HG02623 (cell line): ENCODE measurements around the gene SCRN3.
"Not testable (repeated sequence)": the region's sequence is repeated elsewhere in the genome, so short reads cannot be mapped to it uniquely, and the experiment has no call there.

ENCODE experiments used
- ATAC-seq: cut with Tn5 transposase; IDR thresholded peaks from one replicate; pipeline ENCODE4 v1.9.1; 2021; ENCODE audit warnings: moderate library complexity; ENCODE audit not compliant: unreplicated experiment

The SCRN3 gene

GRCh38 chr2:174395284-174395968 is at the start of gene SCRN3:
Gene SCRN3 (plus strand): TSS chr2:174395730. CDS start chr2:174398284, 2,554 bp downstream.
- ATAC-seq, result peak; percentile 95

GRCh38 chr2:174350018-174350417 is 45.5 kb upstream of the SCRN3 start:
- ATAC-seq, result no peak

- ATAC-seq, result no peak
These were observed 44.8 kb upstream of the SCRN3 start for GRCh38 chr2:174350593-174351181.

GRCh38 chr2:174353004-174353403 is 42.5 kb upstream of the SCRN3 start:
- ATAC-seq, result no peak

GRCh38 chr2:174356347-174356746 is 39.2 kb upstream of the SCRN3 start:
- no peak for ATAC-seq

- not testable (repeated sequence) for ATAC-seq
These were observed 35.9 kb upstream of the SCRN3 start for GRCh38 chr2:174359663-174360062.

GRCh38 chr2:174362949-174363348 is 32.6 kb upstream of the SCRN3 start:
- ATAC-seq, result no peak

- not testable (repeated sequence) for ATAC-seq
These were observed 31.9 kb upstream of the SCRN3 start for GRCh38 chr2:174363492-174364225.

- no peak for ATAC-seq
These were observed 30.9 kb upstream of the SCRN3 start for GRCh38 chr2:174364628-174365027.

- ATAC-seq, result no peak
These were observed 30.0 kb upstream of the SCRN3 start for GRCh38 chr2:174365571-174365970.

- ATAC-seq, result no peak
These were observed 26.8 kb upstream of the SCRN3 start for GRCh38 chr2:174368691-174369090.

- ATAC-seq, result no peak
These were observed 18.6 kb upstream of the SCRN3 start for GRCh38 chr2:174376967-174377366.

GRCh38 chr2:174383796-174384195 is 11.7 kb upstream of the SCRN3 start:
- no peak for ATAC-seq

- ATAC-seq, result no peak
These were observed 10.3 kb upstream of the SCRN3 start for GRCh38 chr2:174385201-174385600.

- ATAC-seq, result not testable (repeated sequence)
These were observed 6.8 kb upstream of the SCRN3 start for GRCh38 chr2:174388706-174389105.

- no peak for ATAC-seq
These were observed 6.0 kb upstream of the SCRN3 start for GRCh38 chr2:174389542-174389941.

- not testable (repeated sequence) for ATAC-seq
These were observed 5.2 kb upstream of the SCRN3 start for GRCh38 chr2:174390303-174390702.

- no peak for ATAC-seq
These were observed 2.8 kb upstream of the SCRN3 start for GRCh38 chr2:174392706-174393105.

- no peak for ATAC-seq
These were observed 570 bp downstream of the SCRN3 start for GRCh38 chr2:174395969-174396630.

- ATAC-seq, result no peak
These were observed 2.2 kb downstream of the SCRN3 start for GRCh38 chr2:174397773-174398172.

- no peak for ATAC-seq
These were observed 3.6 kb downstream of the SCRN3 start for GRCh38 chr2:174399171-174399570.
